HCT116 (cell line): ENCODE measurements around the gene ANKRD10.

ENCODE experiments used
- CBX3 ChIP-seq: IDR thresholded peaks from 2 replicates; pipeline ENCODE4 v1.6.1; 2012; ENCODE audit warnings: low read depth
- CEBPB ChIP-seq: IDR thresholded peaks from 2 replicates; pipeline ENCODE4 v1.6.1; 2012; ENCODE audit warnings: low read depth
- FOSL1 ChIP-seq: IDR thresholded peaks from 2 replicates; pipeline ENCODE4 v1.6.1; 2012; ENCODE audit warnings: low read depth
- MAX ChIP-seq: IDR thresholded peaks from 2 replicates; pipeline ENCODE4 v1.6.1; 2012
- REST ChIP-seq: IDR thresholded peaks from 2 replicates; pipeline ENCODE4 v1.6.1; 2012; ENCODE audit warnings: low read depth
- YY1 ChIP-seq: IDR thresholded peaks from 2 replicates; pipeline ENCODE4 v1.6.1; 2011; ENCODE audit warnings: low read length, low read depth, moderate library complexity, mild to moderate bottlenecking; ENCODE audit not compliant: insufficient replicate concordance; ENCODE audit errors: extremely low read depth
- ZBTB33 ChIP-seq: IDR thresholded peaks from 2 replicates; pipeline ENCODE4 v1.6.1; 2011; ENCODE audit warnings: mild to moderate bottlenecking, low read length, moderate library complexity; ENCODE audit not compliant: insufficient replicate concordance; ENCODE audit errors: extremely low read depth
- ZFX ChIP-seq: fragments of 450-650 bp; IDR thresholded peaks from 2 replicates; pipeline ENCODE4 v1.6.1; 2017
- TF ChIP-seq, protein P1 (sequence below), 3 experiments: fragments of 200-600 bp in 1 of 3; sonication (generic) in 1 of 3; IDR thresholded peaks in 2 of 3; conservative IDR thresholded peaks in 1 of 3; 2 replicates each; pipeline ENCODE4 v1.5.1; 2012 to 2017; ENCODE audit warnings: low read depth in 2 of 3, low read length in 2 of 3, antibody characterized with exemption in 1 of 3, borderline replicate concordance in 1 of 3, control low read depth in 1 of 3, mild to moderate bottlenecking in 1 of 3, mixed read lengths in 1 of 3, mixed run types in 1 of 3, moderate library complexity in 1 of 3; ENCODE audit not compliant: insufficient read depth in 1 of 3

GRCh38 chr13:110886870-110887596 is 27.8 kb downstream of the ANKRD10 start:
- TF ChIP-seq, protein P1, sequence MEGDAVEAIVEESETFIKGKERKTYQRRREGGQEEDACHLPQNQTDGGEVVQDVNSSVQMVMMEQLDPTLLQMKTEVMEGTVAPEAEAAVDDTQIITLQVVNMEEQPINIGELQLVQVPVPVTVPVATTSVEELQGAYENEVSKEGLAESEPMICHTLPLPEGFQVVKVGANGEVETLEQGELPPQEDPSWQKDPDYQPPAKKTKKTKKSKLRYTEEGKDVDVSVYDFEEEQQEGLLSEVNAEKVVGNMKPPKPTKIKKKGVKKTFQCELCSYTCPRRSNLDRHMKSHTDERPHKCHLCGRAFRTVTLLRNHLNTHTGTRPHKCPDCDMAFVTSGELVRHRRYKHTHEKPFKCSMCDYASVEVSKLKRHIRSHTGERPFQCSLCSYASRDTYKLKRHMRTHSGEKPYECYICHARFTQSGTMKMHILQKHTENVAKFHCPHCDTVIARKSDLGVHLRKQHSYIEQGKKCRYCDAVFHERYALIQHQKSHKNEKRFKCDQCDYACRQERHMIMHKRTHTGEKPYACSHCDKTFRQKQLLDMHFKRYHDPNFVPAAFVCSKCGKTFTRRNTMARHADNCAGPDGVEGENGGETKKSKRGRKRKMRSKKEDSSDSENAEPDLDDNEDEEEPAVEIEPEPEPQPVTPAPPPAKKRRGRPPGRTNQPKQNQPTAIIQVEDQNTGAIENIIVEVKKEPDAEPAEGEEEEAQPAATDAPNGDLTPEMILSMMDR (IDR thresholded peaks at IDR 0.05 in 2 of 3, conservative IDR thresholded peaks at IDR 0.05 in 1 of 3; ENCODE audit: borderline replicate concordance in 1 of 3, insufficient read depth in 1 of 3, low read depth in 2 of 3, low read length in 2 of 3), result no peak
- no peak for TF ChIP-seq MAX
- no peak for TF ChIP-seq FOSL1
- no peak for TF ChIP-seq REST
- no peak for TF ChIP-seq CEBPB
- no peak for TF ChIP-seq ZBTB33
- TF ChIP-seq YY1, result no peak
- TF ChIP-seq ZFX, result no peak
- 0 out of 2 replicates have a peak, but pooled peaks have one; percentile 13 for TF ChIP-seq CBX3
